GM21619 (cell line): ENCODE results near the gene CCDC8.
"Not testable (repeated sequence)": the region's sequence is repeated elsewhere in the genome, so short reads cannot be mapped to it uniquely, and the experiment has no call there.

Source experiments
- ATAC-seq: cut with Tn5 transposase; IDR thresholded peaks from one replicate; pipeline ENCODE4 v1.9.1; 2021; ENCODE audit not compliant: unreplicated experiment

The CCDC8 gene

DNA sequence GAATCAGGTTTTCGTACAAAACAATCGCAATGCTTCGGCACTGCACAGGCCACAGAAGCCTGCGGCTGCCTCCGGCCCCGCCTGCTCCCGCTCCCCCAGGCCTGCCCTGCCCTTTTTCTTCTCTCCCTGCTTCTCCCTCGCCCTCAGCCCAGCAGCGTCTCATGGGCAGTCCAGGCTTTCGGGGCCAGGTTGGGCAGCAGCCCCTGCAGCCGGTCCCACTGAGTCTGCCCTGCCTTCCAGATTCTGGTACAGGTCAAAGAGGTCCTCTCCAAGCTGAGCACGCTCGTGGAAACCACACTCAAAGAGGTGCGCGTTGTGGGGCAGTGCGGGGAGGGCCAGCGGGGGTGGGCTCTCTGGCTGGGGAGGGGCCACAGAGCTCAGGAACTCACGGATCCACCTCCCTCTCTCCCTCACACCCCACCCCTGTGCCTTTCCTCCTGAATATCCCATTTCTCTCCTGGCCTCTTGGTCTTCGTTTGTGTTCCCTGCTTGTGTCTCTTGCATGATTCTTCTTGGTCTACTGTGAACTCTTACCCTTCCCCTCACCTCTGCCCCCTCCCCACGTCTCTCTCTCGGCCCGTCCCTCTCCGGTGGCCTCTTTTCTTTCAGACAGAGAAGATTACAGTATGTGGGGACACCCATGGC, 30.1 kb downstream of the CCDC8 start:
- ATAC-seq, result no peak

DNA sequence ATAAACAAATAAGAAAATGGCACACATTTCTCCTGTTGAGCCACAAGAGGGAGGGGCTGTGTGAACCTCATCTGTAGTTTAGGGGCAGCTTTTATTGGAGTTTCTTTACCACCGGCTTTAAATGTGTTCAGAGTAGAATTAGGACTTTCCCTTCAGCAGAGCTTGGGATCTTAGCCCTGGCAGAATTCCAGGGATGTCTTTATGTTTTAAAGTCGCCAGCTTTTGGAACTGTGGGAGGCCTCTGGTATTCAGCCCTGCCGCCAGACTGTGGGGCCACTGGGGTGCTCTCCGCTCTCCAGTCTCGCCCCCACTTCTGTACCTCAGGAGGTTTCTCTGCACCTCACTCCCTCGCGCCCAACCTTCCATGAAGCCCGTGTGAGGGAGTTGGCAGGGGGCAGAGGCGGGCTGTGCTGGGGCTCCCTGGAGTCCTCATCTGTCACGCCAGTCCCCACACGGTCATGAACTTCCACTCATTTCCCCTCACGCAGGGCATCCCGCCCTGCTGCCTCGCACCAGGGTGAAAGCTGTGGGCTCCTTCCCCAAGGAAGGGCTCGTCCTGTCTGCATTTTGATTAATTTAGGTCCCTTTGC, 31.5 kb downstream of the CCDC8 start:
- ATAC-seq, result no peak

DNA sequence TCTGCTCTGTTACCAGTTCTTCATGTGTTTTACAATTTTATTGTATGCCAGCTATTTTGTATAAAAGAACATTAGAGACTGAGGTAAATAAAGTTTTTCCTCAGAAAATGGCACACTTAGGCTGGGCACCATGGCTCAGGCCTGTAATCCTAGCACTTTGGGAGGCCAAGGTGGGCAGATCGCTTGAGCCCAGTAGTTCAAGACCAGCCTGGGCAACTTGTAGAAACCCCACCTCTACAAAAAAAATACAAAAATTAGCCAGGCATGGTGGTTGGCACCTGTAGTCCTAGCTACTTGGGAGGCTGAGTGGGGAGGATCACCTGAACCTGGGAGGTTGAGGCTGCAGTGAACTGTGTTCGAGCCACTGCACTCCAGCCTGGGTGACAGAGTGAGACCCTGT, 32.0 kb downstream of the CCDC8 start:
- ATAC-seq, result no peak

DNA sequence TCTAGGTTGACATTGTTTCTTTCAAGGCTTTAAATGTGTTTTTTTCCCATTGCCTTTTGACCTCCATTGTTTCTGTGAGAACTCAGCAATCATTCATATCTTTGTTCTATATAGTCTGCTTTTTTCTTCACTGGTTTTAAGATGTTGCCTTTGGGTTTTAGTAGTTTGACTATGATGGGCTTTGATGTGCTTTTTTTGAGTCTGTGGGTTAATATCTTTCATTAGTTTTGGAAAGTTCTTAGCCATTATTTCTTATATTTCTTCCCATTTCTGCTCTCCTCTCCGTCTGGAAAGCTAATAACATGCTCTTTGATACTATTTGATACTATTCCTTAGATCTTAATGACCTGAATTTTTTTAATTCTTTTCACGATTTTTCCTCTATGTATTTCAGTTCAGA, 32.7 kb downstream of the CCDC8 start:
- ATAC-seq, result no peak

DNA sequence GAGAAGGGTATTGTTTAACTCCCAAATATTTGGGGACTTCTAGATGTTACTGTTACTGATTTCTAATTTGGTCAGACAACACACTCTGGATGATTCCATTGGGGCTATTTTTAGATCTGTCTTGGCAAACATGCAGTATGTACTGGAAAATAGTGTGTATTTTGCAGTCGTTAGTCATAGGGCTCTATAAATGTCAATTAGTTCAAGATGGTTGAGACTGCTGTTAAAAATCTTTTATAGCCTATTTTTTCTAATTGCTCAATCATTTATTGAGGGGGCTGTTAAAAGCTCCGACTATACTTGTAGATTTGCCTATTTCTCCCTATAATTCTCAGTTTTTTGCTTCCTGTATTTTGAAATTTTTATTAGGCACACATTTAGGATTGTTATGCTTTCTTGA, 35.1 kb downstream of the CCDC8 start:
- no peak for ATAC-seq

DNA sequence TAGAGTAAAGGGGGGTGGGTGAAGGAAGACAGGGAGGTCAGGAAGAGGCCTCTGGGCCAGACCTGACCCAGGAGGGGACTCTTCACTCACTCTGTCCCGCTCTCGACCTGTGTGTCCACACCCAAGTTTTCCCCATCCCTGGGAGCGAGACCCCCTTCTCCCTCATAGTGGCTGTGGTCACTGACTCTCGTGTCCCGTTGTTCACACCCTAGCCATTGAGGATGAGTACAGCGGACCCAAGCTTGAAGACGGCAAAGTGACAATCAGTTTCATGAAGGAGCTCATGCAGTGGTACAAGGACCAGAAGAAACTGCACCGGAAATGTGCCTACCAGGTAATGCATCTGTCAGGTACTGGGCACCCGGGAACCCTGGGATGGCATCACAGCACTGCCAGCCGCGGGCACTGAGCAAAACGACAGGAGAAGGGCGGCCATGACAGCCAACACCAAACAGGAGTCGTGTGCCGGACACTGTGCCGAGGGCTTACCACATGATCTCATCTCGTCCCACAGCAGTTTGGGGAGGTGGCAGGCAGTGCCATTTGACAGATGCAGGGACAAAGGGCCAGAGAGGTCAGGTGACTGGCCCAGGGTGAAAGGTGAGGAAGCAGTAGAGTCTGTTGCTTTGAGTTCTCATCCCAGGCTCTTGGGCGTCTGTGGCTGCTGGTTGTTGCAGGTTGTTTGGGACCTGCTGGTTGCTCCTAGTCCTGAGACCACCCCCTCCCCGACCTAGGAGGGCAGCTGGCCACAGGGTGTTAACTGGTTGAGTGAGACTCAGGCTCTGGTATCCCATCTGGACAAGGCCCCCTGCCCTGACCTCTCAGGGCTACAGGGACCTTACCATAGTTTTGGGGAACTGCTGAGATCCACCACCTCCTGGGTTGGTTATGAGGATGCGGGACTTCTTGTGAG, 36.9 kb downstream of the CCDC8 start:
- ATAC-seq, result no peak

DNA sequence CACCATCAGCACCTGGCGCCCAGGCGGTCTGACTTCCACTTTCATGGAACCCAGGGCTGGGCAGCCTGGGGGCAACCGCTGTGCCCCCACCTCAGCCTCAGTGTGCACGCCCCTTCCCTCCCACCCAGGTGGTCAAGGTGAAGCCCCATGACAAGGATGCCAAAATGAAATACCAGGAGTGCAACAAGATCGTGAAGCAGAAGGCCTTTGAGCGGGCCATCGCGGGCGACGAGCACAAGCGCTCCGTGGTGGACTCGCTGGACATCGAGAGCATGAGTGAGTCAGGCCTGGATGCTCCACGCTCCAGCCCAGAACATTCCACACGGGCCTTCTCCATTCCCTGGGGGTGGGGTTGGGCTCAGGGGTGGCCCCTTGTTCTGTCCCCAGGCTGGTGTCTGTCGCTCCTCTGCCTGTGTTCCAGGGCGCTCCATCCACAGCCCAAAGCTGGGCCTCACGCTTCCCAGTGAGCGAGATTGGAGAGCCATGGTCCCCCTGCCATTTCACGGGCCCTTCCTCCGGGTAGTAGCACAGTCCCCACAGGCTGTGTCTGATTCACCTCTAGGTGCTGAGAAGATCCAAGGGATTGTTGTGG, 37.8 kb downstream of the CCDC8 start:
- ATAC-seq, result not testable (repeated sequence)

DNA sequence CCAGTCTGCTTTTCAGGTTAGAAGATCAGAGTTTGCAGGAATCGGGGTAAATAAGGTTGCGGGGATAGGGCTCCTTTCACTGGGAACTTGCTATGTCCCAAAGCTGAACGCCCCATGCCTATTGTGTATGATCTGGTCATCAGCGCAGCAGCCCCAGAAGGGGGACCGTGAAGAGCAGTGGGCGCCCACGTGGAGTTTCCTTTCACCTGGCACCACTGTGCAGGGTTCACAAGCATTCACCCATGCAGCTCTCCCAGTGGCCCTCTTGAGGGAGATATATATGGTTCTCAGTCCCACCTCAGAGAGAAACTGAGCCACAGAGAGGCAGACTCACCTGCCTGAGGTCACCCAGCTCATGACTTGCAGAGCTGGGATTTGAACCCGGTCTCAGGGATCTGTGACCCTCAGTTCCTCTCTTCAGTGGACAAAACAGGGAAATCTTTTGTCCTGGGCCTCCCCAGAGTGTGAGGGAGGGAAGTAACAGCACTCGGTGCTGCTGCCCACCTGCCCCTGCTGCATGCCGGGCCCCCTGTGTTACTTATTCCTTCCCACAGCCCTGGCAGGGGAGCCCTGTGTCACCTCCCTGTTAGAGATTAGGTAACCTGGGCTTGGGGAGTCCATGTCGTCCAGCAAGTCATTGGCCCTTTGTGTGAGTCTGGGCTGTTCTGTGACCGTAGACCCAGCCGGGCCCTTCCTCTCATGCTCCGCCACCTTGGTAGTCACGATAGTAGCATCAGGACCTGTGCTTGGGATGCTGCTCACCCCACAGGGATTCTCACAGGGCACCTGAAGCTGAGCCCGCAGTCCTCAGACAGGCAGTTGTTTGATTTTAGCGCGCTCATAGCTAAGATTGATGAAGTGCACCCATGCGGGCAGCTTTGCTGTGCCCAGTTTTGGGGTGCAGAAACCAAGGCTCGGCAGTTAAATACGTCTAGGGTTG, 38.6 kb downstream of the CCDC8 start:
- ATAC-seq, result no peak

DNA sequence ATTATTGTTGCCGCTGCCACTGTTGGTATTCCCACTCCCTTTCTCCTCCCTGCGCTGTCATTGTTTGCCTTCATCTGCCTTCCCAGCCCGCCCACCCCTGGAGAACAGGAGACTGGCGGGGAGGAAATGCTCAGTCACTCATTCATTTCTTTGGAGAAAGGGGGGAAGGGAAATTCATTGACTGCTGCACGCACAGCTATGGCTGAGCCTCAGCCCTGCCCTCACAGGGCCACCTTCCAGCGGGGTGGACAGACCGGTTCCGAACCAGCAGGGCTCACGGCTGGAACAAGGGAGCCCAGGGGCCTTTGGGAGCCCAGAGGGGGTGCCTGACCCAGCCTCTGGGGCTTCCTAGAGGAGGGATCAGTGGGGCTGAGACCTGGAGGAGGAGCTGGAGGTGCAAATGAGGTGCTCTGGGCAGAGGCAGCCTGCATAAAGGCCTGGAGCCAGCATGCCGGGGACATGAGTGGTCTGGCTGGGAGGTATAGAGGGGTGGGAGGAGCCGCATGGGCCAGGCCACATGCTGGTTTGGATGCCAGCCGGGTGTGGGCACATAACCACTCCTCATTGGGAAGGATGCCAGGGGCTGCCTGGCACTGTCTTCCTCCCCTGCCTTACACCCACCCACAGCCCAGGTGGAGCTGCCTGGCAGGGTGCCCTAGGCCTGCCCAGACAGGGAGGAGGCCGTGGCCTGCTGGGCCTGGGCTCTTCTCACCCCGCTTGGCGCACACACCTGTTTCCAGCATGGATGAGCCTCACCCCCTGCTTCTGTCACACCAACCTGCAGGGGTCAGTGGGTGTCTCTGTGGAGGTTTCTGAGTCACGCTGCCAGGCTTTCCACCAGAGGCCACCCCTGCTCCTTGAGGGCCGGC, 39.6 kb downstream of the CCDC8 start:
- ATAC-seq, result no peak

DNA sequence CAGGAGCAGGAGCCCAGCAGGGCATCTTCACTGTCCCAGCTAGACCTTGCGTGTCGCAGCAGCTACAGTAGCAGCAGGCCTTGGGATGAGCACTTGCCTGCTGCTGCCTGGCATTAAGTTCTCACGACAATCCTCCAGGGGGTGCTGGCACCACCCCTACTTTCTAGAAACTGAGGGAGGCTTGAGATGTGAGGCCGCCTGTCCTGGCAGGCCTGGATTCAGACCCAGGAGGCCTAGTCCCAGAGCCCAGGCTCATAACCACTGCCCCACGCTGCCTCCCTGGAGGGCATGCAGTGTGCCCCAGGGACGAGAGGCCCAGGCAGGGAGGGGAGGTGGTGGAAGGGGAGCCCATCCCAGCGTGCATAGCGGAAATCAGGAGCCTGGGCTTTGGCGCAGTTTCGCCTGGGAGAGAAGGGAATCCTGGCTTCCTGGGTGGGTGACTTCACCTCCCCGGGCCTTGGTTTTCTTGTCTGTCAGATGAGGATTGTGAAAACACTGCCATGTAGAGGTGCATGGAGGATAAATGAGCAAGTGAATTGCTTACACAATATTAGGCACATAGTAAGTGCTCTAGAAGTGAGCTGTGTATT, 40.4 kb downstream of the CCDC8 start:
- no peak for ATAC-seq

DNA sequence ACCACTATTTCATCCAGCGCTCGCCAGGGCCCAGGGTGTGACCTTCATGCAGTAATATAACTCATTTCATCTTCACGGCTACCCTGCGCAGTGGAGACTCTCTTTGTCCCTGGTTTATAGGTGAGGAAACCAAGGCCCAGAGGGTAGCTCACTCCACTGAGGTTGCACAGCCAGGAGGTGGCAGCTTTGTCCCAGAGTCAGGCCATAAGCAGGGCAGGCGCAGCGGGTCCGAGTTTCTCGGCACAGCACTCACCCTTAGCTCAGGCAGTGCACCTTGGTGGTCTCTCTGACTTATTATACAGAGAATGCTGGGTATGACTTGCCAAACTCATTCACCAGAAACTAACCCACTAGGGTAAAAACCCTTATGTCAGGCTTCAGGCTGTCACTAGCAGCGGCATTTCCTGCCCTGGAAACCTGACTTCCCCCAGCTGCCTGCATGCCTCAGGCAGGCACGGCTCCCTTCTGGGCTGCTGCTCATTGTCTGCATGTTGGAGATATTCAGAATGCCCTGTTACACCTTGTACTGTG, 41.9 kb downstream of the CCDC8 start:
- ATAC-seq, result no peak

DNA sequence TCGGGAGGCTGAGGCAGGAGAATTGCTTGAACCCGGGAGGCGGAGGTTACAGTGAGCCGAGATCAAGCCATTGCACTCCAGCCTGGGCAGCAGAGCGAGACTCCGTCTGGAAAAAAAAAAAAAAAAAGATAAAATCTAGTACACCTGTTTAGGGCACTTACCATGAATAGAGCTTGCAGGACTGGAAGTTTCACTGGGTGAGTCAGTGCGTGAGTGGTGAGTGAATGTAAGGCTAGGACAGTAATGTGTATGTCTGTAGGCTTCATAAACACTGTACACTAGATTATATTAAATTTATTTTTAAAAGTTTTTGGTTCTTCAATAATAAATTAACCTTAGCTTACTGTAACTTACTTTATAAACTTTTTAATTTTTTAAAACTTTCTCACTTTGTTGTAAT, 43.5 kb downstream of the CCDC8 start:
- ATAC-seq, result no peak

DNA sequence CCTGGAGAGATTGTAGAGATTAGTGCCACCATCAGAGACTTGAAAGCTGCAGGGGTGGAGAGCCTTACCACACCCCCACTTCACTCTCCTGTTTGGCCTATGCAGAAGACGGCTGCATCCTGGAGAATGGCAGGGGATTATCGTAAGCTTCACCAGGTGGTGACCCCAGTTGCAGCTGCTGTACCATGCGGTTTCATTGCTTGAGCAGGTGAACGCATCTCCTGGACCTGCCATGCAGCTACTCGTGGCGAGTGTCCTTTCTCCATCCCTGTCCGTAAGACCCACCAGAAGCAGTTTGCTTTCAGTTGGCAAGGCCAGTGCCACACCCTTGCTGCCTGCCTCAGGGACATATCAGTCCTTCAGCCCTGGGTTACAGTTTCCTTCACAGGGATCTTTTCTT, 45.2 kb downstream of the CCDC8 start:
- no peak for ATAC-seq

DNA sequence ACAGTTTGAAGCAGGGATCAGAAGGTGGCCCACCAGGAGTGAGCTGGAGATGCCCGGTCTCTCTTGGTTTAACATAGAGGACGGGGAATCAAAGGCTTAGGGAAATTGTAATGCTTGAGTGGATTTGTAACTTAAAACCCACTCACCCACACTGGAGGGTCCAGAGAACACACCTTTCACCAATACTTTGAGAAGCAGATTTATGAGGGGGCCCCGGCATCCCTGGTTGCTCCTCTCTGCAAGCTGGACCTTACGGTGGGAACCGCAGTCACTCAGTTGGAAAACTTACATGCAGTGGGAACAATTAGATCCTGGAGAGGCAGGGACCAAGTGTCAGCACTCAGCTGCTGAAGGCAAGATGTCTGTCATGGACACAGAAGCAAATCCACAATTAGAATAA, 45.9 kb downstream of the CCDC8 start:
- no peak for ATAC-seq

DNA sequence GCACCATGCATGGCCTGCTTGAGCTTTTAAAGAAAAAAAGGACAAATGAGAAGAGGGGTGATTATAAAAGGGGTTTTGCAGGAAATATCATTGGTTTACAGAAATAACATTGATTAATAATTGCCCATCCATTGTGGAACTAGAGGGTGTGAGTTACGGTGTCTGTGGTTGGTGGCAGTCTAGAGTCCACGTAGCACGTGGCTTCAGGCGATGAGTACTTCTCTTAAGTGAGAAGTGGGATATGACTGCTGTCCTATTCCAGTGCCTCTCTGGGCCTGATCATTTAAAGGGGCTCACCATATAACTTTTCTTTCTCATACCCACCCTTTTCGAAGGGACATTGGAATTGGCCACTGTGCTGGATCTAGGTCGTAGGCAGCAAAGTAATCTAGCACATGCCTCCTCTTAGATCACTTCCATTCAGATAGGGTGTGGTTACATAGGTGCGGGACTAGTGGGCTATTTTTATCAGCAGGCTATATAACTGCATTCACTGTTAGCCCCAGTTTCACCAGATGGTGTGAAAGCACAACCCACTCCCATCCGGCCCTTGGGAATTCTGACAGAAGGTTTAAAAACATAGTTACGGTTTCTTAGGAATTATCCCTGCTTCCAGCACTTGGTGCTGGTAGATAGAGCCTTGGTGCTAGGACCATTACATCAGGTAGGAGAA, 46.6 kb downstream of the CCDC8 start:
- ATAC-seq, result no peak

DNA sequence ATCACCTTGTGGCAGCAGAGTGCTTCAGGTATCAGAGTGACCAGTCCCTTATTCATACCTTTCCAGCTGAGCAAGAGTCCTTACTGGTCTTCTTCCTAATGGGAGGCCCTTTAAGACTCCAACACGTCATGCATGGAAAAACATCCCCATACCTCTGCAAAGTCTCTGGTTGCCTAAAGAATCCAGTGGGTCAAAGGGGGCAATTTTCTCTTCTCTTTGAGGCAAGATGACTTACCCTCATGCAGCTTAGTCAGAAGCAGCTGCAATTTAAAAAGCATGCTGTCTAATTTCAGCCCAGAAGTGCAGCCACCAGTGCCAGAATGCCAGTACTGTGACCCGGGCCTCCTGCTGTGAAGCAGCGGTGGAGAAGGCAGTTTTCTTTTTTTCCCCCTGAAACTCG, 47.8 kb downstream of the CCDC8 start:
- ATAC-seq, result no peak

DNA sequence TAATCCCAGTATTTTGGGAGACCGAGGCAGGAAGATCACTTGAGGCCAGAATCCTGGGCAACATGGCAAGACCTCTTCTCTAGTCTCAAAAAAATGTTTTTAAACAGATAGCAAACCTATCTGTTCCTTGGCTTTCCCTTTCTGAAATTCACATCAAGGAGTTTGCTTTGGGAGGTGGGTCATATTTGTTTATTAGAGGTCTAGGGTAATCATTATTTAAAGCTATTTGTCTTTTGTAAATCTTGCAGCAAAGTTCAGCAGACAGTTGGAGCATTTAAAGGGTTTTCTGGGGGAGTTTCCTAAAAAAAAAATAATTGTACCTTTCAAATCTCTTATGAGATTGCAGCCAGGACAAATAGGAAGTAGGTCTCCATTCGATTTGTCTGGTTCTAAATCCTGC, 49.0 kb downstream of the CCDC8 start:
- ATAC-seq, result no peak

DNA sequence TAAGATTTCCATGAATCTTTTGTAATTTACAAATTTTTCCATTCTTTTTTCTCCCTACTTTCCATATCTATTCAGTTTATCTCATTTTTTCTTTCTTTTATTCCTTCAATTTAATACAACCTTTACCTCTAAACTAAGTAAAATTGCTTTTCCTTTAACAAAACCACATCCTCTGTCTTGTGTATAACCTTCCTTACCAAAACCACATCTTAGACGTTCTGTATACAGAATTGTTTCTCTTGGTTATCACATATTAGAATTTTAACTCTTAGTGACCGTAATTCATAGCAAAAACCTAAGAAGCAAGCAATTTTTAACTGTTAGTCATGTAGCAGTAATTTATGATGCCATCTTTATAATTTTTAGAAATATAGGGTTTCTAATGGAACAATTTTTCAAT, 51.4 kb downstream of the CCDC8 start:
- no peak for ATAC-seq
